RWPE1 (cell line): ENCODE measurements around the gene BMP2.

Experiments
- CTCF ChIA-PET: fragments of 350-600 bp; sonication (Branson Sonifier 250); formaldehyde crosslinking; extraction: SDS; loops from one replicate; lab custom pipeline; 2021; lab: Yijun Ruan, JAX
- POLR2A ChIA-PET: fragments of 400-600 bp; formaldehyde crosslinking; extraction: SDS; loops from one replicate; lab custom pipeline; 2020; ENCODE audit warnings: antibody characterized with exemption; ENCODE audit not compliant: low non-redundant PET; lab: Yijun Ruan, JAX
- DNase-seq: peaks from one replicate; pipeline ENCODE4 v3.0.0; 2012; ENCODE audit warnings: low spot score
- H3K27ac ChIP-seq: fragments of 450-650 bp; 2 replicates; pipeline ENCODE4 v1.5.1; 2017
- CTCF ChIP-seq: fragments of 450-650 bp; conservative IDR thresholded peaks from 2 replicates; pipeline ENCODE4 v1.5.1; 2017; ENCODE audit warnings: low read depth, mild to moderate bottlenecking

BMP2 gene

GRCh38 chr20:6819599-6819998, 52.1 kb downstream of the BMP2 start:
- ChIA-PET POLR2A (no interaction called here), CTCF (interaction anchor here (0.6 to 1.0 kb wide), 5 partner anchors 49 to 684 kb away, joined by 3 to 7 read pairs (median 5); no protein-coding TSS in a partner anchor)
- H3K27ac ChIP-seq: no peak overlapping the region
- TF ChIP-seq CTCF: 0 out of 2 replicates have a peak, but pooled peaks have one; percentile 17
- DNase-seq: peak; percentile 42

DNA sequence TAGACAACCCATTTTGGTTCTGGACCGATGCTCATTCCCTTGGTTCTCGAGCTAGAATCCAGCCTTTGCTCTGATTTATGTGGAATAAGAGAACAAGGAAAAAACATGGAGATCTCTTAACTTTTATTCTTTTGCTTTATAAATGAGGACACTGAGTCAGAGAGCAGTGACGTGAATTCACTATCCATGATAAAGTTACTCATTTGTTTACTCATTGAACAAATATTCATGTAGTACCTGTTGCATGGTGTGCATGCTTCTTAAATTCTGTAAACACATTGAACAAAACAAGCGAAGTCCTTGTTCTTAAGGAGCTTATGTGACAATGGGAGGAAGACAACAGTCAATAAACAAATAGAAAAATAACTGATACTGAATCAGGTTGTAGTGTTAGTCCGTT, 56.9 kb downstream of the BMP2 start:
- POLR2A ChIA-PET: no interaction called here
- DNase-seq: no peak

DNA sequence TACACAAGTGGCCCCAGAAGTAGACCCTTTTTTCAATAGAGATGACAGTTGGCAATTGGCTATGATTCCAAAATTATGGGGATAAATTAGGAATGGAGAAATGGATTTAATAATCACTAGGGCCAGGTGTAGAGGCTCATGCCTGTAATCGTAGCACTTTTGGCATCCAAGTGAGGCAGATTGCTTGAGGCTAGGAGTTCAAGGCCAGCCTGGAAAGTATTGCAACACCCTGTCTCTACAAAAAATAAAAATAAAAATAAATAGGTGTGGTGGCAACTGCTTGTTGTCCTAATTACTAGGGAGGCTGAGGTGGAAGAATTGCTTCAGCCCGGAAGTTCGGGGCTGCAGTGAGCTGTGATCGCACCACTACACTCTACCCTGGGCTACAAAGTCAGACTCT, 60.0 kb downstream of the BMP2 start:
- no peak for DNase-seq
- CTCF ChIA-PET: no interaction called here
- H3K27ac ChIP-seq: no peak overlapping the region
- POLR2A ChIA-PET: no interaction called here
- TF ChIP-seq CTCF: no peak

More for the DNA sequence above, 56.9 kb downstream of the BMP2 start:
- no peak for TF ChIP-seq CTCF
- H3K27ac ChIP-seq: no peak overlapping the region
- CTCF ChIA-PET: no interaction called here

GRCh38 chr20:6828794-6829423, 61.4 kb downstream of the BMP2 start:
- ChIA-PET CTCF (interaction anchor here (0.5 to 0.9 kb wide), 6 partner anchors 16 to 404 kb away, joined by 3 to 5 read pairs (median 4); no protein-coding TSS in a partner anchor), POLR2A (no interaction called here)

DNA sequence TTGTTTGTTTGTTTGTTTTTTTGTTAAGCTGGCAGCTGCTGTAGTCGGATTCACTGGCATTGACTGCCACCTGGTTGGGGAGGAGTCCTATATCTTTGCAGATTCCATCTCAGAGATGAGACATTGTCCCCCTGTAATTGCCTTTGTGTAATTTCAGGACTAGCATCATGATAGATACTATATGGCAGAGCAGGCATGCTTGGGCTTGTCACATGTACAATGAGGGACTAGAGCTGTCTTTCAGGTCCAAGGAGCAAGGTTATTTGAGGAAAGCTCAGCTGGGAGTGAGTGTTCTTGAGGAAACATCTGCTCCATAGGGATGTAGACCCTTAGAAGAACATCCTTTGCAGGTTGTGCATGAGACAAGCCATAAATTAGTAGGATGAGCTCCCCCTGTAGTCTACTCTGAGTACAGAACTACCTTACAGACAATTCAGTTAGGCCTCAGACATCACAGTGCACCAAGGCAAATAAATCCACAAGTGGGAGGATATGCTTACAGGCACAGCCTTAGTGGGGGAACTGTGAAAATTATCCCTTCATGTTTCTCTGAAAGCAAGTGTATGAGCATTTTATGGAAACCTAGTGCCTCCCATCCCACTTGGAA, 62.1 kb downstream of the BMP2 start:
- TF ChIP-seq CTCF: no peak
- no peak for DNase-seq
- CTCF ChIA-PET: interaction anchor here (0.5 to 0.9 kb wide), 6 partner anchors 15 to 349 kb away, joined by 3 to 5 read pairs (median 4); no protein-coding TSS in a partner anchor
- POLR2A ChIA-PET: no interaction called here
- no peak overlapping the region for H3K27ac ChIP-seq

More at GRCh38 chr20:6828794-6829423, 61.4 kb downstream of the BMP2 start:
- peak; percentile 82 for DNase-seq
- TF ChIP-seq CTCF: peak; percentile 89
- no peak overlapping the region for H3K27ac ChIP-seq
